ENCODE measurements around the gene SPDEF. TPM values are rescaled to one million over a fixed set of nuclear protein-coding genes. Genes with fewer than 3 reads are reported as not detected.
A peak's percentile ranks its signal among the peaks of the same experiment; 100 is the strongest.

The SPDEF gene
- total RNA-seq, 1 donor from 2014 or later = 3.5 TPM

DNA sequence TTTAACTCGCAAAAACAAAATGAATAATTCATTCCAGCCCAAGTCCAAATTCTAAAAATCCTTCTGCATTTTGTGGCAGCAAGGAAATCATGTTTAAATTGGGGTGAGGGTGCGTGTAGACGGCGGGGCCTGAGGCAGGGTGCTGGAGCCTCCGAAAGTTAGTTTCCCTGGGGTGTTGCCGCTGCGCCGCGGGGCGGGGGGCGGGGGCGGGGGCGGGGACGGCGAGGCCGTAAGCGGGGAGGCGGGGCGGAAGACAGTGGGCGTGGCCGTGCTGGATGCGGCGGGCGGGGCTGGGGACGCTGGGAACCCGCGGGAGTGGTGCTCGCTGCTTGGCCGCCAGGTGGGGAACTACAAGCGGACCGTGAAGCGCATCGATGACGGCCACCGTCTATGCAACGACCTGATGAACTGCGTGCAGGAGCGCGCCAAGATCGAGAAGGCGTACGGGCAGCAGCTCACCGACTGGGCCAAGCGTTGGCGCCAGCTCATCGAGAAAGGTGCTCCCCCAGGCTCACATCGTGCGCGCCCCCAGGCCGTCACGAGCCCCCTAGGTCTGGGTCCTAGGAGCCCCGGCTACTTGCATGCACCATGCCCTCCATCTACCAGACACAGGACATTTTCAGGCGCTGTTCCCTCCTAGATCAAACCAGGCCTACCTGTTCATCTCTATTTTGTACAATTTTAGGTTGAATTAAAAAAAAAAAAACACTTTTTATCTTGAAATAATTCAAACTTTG lies 29.0 kb downstream of the SPDEF start:
- Histone ChIP-seq H3K27ac (no peak overlapping the region), H3K4me1 (peaks cover 10% of the 10 kb centered on the region), H3K36me3 (no peaks in the 10 kb centered on the region), H3K4me3 (peak overlapping the region; percentile 34), H3K27me3 (ENCODE audit: low read depth) (no peaks in the 10 kb centered on the region), H3K9me3 (no peaks in the 10 kb centered on the region)
- ATAC-seq (peak; percentile 97), DNase-seq (peak; percentile 97)
- intact Hi-C loops (cut with DNase I) = no loop called here
- TF ChIP-seq, protein P1, sequence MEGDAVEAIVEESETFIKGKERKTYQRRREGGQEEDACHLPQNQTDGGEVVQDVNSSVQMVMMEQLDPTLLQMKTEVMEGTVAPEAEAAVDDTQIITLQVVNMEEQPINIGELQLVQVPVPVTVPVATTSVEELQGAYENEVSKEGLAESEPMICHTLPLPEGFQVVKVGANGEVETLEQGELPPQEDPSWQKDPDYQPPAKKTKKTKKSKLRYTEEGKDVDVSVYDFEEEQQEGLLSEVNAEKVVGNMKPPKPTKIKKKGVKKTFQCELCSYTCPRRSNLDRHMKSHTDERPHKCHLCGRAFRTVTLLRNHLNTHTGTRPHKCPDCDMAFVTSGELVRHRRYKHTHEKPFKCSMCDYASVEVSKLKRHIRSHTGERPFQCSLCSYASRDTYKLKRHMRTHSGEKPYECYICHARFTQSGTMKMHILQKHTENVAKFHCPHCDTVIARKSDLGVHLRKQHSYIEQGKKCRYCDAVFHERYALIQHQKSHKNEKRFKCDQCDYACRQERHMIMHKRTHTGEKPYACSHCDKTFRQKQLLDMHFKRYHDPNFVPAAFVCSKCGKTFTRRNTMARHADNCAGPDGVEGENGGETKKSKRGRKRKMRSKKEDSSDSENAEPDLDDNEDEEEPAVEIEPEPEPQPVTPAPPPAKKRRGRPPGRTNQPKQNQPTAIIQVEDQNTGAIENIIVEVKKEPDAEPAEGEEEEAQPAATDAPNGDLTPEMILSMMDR (IDR thresholded peaks at IDR 0.05) = peak; percentile 85

DNA sequence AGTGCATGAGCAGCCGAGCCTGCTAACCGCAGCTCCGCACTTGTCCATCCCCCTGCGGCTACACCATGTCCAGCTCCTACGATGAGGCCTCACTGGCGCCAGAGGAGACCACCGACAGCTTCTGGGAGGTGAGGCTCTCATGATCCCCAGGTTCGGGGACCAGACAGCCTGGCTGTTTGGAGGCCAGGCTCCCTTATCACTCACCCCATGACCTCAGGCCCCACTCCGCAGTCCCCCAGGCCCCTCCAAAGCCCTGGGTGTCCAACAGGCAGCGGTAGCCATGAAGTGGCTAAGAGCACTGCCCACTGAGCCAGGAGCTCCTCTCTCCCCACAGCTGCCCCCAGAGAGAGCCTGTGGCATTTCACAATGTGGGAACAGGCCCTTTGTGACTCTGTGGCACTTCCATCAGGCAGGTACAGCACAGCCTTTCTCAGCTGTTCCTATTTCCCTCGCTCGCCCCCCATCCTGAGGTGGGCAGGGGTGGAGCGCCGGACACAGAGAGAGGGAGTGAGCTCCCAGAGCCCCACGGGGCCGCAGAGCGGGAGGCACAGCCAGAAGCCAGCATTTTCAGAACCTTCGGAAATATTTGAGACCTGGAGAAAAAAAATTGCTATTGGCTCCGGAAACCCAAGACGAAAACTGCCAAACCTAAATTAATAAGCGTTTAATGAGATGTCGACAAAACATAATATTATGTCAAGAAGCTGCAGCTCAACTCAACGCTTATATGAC lies 29.7 kb downstream of the SPDEF start:
- Histone ChIP-seq H3K36me3 (no peaks in the 10 kb centered on the region), H3K27ac (no peak overlapping the region), H3K4me3 (peak overlapping the region; percentile 34), H3K27me3 (ENCODE audit: low read depth) (no peaks in the 10 kb centered on the region), H3K4me1 (peaks cover 10% of the 10 kb centered on the region), H3K9me3 (no peaks in the 10 kb centered on the region)
- TF ChIP-seq, protein P1 (IDR thresholded peaks at IDR 0.05) = no peak
- DNase-seq = peak; percentile 46
- intact Hi-C loops (cut with DNase I) = no loop called here
- no peak for ATAC-seq

- H3K27ac ChIP-seq = no peak overlapping the region
- intact Hi-C loops (cut with DNase I) = no loop called here
- DNase-seq (peak; percentile 42), ATAC-seq (no peak)
- no peaks in the 10 kb centered on the region for H3K36me3 ChIP-seq
- H3K9me3 ChIP-seq = no peaks in the 10 kb centered on the region
- H3K4me3 ChIP-seq = no peak overlapping the region
- H3K4me1 ChIP-seq = peaks cover 10% of the 10 kb centered on the region
- TF ChIP-seq, protein P1 (IDR thresholded peaks at IDR 0.05) = no peak
- no peaks in the 10 kb centered on the region for H3K27me3 ChIP-seq (ENCODE audit: low read depth)
These were observed 30.5 kb downstream of the SPDEF start for GRCh38 chr6:34525431-34526175.

- intact Hi-C loops (cut with DNase I) = no loop called here
- DNase-seq = no peak
- ATAC-seq = no peak
- TF ChIP-seq, protein P1 (IDR thresholded peaks at IDR 0.05) = no peak
- no peak overlapping the region for H3K27ac ChIP-seq
- H3K4me3 ChIP-seq = no peak overlapping the region
- no peaks in the 10 kb centered on the region for H3K27me3 ChIP-seq (ENCODE audit: low read depth)
- H3K4me1 ChIP-seq = peaks cover 10% of the 10 kb centered on the region
- H3K9me3 ChIP-seq = no peaks in the 10 kb centered on the region
- no peaks in the 10 kb centered on the region for H3K36me3 ChIP-seq
These were observed 31.2 kb downstream of the SPDEF start for GRCh38 chr6:34524971-34525370.

GRCh38 chr6:34524499-34524898 lies 31.6 kb downstream of the SPDEF start:
- DNase-seq = peak; percentile 4
- Histone ChIP-seq H3K27ac (no peak overlapping the region), H3K9me3 (no peaks in the 10 kb centered on the region), H3K36me3 (no peaks in the 10 kb centered on the region), H3K4me1 (peaks cover 10% of the 10 kb centered on the region), H3K27me3 (ENCODE audit: low read depth) (no peaks in the 10 kb centered on the region), H3K4me3 (no peak overlapping the region)
- TF ChIP-seq, protein P1 (IDR thresholded peaks at IDR 0.05) = no peak
- intact Hi-C loops (cut with DNase I) = no loop called here
- no peak for ATAC-seq
